ENCODE results near the gene C3orf33. TPM values are rescaled to one million over a fixed set of nuclear protein-coding genes. Genes with fewer than 3 reads are reported as not detected.

Gene C3orf33
- total and polyA plus RNA-seq, 2 of the 13 experiments (the other 11 are each of a cell fraction or from before 2014, with no cell fraction given): 9.2 to 12.6 TPM

DNA sequence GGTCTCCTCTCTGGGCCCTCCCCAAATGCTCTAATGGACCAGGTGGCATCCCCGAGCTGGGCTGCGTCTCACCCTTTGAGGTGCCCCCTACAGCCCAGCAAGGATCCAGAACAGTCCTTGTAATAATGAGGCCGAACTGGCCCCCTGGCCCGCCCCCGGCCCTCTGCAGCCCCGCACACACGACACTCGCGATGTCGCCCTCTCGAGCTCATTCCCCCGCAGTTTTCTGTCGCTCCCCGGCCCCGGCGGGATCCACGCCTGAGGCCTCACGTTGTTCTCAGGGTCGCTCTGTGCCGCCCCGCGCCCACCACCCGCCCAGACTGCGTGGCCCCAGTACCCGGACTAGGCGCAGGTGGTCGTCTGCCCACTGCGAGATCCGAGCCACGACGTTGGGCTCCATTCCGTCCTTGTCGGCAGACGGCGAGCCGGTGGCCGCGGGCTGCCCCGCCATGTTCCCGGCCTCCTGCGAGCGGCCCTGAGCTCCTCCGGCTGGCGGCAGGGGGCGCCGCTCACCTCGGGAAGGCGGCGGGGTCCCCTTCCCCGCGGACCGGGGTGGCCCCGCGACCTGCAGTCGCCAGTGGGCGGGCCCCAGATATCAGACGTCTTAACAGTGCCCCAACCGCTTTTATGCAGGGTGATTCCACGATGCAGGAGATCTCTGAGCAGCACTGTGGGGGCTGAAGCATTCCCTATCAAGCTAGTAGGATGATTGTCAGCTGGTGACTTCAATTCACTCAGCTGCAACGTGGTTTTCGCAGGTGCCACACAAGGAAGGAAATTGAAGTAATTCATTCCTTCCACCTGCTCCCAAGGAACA, at the start of gene C3orf33 (continued):
- TF ChIP-seq, protein P1, sequence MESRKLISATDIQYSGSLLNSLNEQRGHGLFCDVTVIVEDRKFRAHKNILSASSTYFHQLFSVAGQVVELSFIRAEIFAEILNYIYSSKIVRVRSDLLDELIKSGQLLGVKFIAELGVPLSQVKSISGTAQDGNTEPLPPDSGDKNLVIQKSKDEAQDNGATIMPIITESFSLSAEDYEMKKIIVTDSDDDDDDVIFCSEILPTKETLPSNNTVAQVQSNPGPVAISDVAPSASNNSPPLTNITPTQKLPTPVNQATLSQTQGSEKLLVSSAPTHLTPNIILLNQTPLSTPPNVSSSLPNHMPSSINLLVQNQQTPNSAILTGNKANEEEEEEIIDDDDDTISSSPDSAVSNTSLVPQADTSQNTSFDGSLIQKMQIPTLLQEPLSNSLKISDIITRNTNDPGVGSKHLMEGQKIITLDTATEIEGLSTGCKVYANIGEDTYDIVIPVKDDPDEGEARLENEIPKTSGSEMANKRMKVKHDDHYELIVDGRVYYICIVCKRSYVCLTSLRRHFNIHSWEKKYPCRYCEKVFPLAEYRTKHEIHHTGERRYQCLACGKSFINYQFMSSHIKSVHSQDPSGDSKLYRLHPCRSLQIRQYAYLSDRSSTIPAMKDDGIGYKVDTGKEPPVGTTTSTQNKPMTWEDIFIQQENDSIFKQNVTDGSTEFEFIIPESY (CRISPR knock-in tag; IDR thresholded peaks at IDR 0.05): 0 out of 2 replicates have a peak, but pooled peaks have one; percentile 22
- no peak; the same call in none of the 2 replicates for TF ChIP-seq ZSCAN31 (CRISPR knock-in tag; IDR thresholded peaks at IDR 0.05; ENCODE audit: low read depth)
- no peak for TF ChIP-seq ZNF605 (CRISPR knock-in tag; IDR thresholded peaks at IDR 0.05)
- no peak for TF ChIP-seq PAF1 (CRISPR knock-in tag; IDR thresholded peaks at IDR 0.05)
- TF ChIP-seq, protein P2, sequence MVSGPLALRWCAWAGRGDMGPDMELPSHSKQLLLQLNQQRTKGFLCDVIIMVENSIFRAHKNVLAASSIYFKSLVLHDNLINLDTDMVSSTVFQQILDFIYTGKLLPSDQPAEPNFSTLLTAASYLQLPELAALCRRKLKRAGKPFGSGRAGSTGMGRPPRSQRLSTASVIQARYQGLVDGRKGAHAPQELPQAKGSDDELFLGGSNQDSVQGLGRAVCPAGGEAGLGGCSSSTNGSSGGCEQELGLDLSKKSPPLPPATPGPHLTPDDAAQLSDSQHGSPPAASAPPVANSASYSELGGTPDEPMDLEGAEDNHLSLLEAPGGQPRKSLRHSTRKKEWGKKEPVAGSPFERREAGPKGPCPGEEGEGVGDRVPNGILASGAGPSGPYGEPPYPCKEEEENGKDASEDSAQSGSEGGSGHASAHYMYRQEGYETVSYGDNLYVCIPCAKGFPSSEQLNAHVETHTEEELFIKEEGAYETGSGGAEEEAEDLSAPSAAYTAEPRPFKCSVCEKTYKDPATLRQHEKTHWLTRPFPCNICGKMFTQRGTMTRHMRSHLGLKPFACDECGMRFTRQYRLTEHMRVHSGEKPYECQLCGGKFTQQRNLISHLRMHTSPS (CRISPR knock-in tag; IDR thresholded peaks at IDR 0.05; ENCODE audit: low read depth): no peak
- TF ChIP-seq, protein P3, sequence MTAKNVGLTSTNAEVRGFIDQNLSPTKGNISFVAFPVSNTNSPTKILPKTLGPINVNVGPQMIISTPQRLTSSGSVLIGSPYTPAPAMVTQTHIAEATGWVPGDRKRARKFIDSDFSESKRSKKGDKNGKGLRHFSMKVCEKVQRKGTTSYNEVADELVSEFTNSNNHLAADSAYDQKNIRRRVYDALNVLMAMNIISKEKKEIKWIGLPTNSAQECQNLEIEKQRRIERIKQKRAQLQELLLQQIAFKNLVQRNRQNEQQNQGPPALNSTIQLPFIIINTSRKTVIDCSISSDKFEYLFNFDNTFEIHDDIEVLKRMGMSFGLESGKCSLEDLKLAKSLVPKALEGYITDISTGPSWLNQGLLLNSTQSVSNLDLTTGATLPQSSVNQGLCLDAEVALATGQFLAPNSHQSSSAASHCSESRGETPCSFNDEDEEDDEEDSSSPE (CRISPR knock-in tag; IDR thresholded peaks at IDR 0.05): peak; percentile 63
- no peak for TF ChIP-seq RELA (CRISPR knock-in tag; IDR thresholded peaks at IDR 0.05)
- no peak for TF ChIP-seq FOXM1 (CRISPR knock-in tag; IDR thresholded peaks at IDR 0.05)
- TF ChIP-seq FOSL1 (CRISPR knock-in tag; IDR thresholded peaks at IDR 0.05; ENCODE audit: borderline replicate concordance): no peak
- no peak for TF ChIP-seq ZBTB4 (CRISPR knock-in tag; IDR thresholded peaks at IDR 0.05; ENCODE audit: borderline replicate concordance)
- peak; percentile 86; the same call in 1 of the 2 replicates for TF ChIP-seq ZNF160 (CRISPR knock-in tag; IDR thresholded peaks at IDR 0.05)
- 0 out of 2 replicates have a peak, but pooled peaks have one; percentile 37 for TF ChIP-seq GATAD2A (CRISPR knock-in tag; IDR thresholded peaks at IDR 0.05)
- no peak for TF ChIP-seq ZNF737 (CRISPR knock-in tag; IDR thresholded peaks at IDR 0.05; ENCODE audit: borderline replicate concordance)
- TF ChIP-seq SKIL (CRISPR knock-in tag; IDR thresholded peaks at IDR 0.05; ENCODE audit: borderline replicate concordance): peak; percentile 26; the same call in 1 of the 2 replicates
- TF ChIP-seq AKAP8 (CRISPR knock-in tag; IDR thresholded peaks at IDR 0.05): no peak
- TF ChIP-seq AGO2 (optimal IDR thresholded peaks at IDR 0.05; ENCODE audit: low read depth, low read length): peak; percentile 35
- no peak for TF ChIP-seq ZNF33A (CRISPR knock-in tag; IDR thresholded peaks at IDR 0.05; ENCODE audit: borderline replicate concordance)
- no peak for TF ChIP-seq ZNF124 (CRISPR knock-in tag; IDR thresholded peaks at IDR 0.05)
- TF ChIP-seq HMGA1 (CRISPR knock-in tag; conservative IDR thresholded peaks at IDR 0.05): no peak

All from HepG2 (cell line).